NCI-H460 (cell line): ENCODE data around the gene PLCG2. TPM values are rescaled to one million over a fixed set of nuclear protein-coding genes. Genes with fewer than 3 reads are reported as not detected.
"Not testable (repeated sequence)": the region's sequence is repeated elsewhere in the genome, so short reads cannot be mapped to it uniquely, and the experiment has no call there.

ENCODE experiments used
- DNase-seq: peaks from one replicate; pipeline ENCODE4 v3.0.0-alpha.2; 2016; ENCODE audit warnings: low read depth; ENCODE audit errors: extremely low read depth
- total RNA-seq: library from RNA; depleted of rRNA; stranded (reverse); fragments of >200 nt; shearing (Covaris generic); gene quantifications from 2 replicates; pipeline ENCODE4 v1.2.3, GENCODE V29; 2014

The PLCG2 gene
- total RNA-seq, 1 experiment from 2014 or later, result 2.8 TPM

GRCh38 chr16:81977335-81977942 lies 198.3 kb downstream of the PLCG2 start:
- not testable (repeated sequence) for DNase-seq

GRCh38 chr16:81987121-81987520 lies 208.0 kb downstream of the PLCG2 start:
- no peak for DNase-seq

GRCh38 chr16:81987706-81988105 lies 208.6 kb downstream of the PLCG2 start:
- DNase-seq, result no peak

GRCh38 chr16:81992859-81993258 lies 213.8 kb downstream of the PLCG2 start:
- DNase-seq, result no peak

- DNase-seq, result no peak
Measured at GRCh38 chr16:81994485-81994884, 215.4 kb downstream of the PLCG2 start.

- no peak for DNase-seq
Measured at GRCh38 chr16:81995651-81996050, 216.6 kb downstream of the PLCG2 start.

- peak; percentile 51 for DNase-seq
Measured at GRCh38 chr16:81996664-81997509, 217.8 kb downstream of the PLCG2 start.

- DNase-seq, result peak; percentile 15
Measured at GRCh38 chr16:81997738-81998137, 218.6 kb downstream of the PLCG2 start.

- DNase-seq, result no peak
Measured at GRCh38 chr16:82002831-82003230, 223.7 kb downstream of the PLCG2 start.

GRCh38 chr16:82004601-82005000 lies 225.5 kb downstream of the PLCG2 start:
- no peak for DNase-seq

- DNase-seq, result no peak
Measured at GRCh38 chr16:82005027-82005830, 226.1 kb downstream of the PLCG2 start.

GRCh38 chr16:82006036-82006435 lies 226.9 kb downstream of the PLCG2 start:
- DNase-seq, result no peak

- DNase-seq, result no peak
Measured at GRCh38 chr16:82007189-82007588, 228.1 kb downstream of the PLCG2 start.

GRCh38 chr16:82008957-82009592 lies 230.0 kb downstream of the PLCG2 start:
- no peak for DNase-seq

- not testable (repeated sequence) for DNase-seq
Measured at GRCh38 chr16:82009789-82010188, 230.7 kb downstream of the PLCG2 start.

- no peak for DNase-seq
Measured at GRCh38 chr16:82010649-82011048, 231.6 kb downstream of the PLCG2 start.

- no peak for DNase-seq
Measured at GRCh38 chr16:82011199-82011641, 232.1 kb downstream of the PLCG2 start, which contains the start of gene SDR42E1. SDR42E1 (minus strand) TSS chr16:82011470; CDS start chr16:82000858, 10,612 bp downstream.
